Liver (tissue), 3 donors: ENCODE data around the gene MEF2B.
A peak's percentile ranks its signal among the peaks of the same experiment; 100 is the strongest.

Experiments
- ATF3 ChIP-seq: IDR thresholded peaks from 2 replicates; pipeline ENCODE4 v1.6.1; 2016; ENCODE audit warnings: antibody characterized with exemption
- CTCF ChIP-seq: fragments of 150-350 bp; IDR thresholded peaks from 2 replicates; pipeline ENCODE4 v1.5.1; 2017; ENCODE audit warnings: improper control_type of control experiment, low read depth, low read length; ENCODE audit not compliant: missing input control
- FOXA1 ChIP-seq: IDR thresholded peaks from 2 replicates; pipeline ENCODE4 v1.6.1; 2016; ENCODE audit warnings: antibody characterized with exemption
- JUND ChIP-seq, 2 donors: IDR thresholded peaks; 2 replicates each; pipeline ENCODE4 v1.6.1; 2016; ENCODE audit warnings: antibody characterized with exemption in 2 of 2
- MAX ChIP-seq: IDR thresholded peaks from 2 replicates; pipeline ENCODE4 v1.6.1; 2016; ENCODE audit warnings: antibody characterized with exemption
- RAD21 ChIP-seq, 2 donors: IDR thresholded peaks; 2 replicates each; pipeline ENCODE4 v1.6.1; 2016; ENCODE audit warnings: antibody characterized with exemption in 2 of 2, mild to moderate bottlenecking in 2 of 2
- REST ChIP-seq: IDR thresholded peaks from 2 replicates; pipeline ENCODE4 v1.6.1; 2016; ENCODE audit warnings: antibody characterized with exemption, mild to moderate bottlenecking
- RXRA ChIP-seq, 2 donors: IDR thresholded peaks; 2 replicates each; pipeline ENCODE4 v1.6.1; 2017 to 2018; ENCODE audit warnings: antibody characterized with exemption in 2 of 2, mild to moderate bottlenecking in 1 of 2
- SP1 ChIP-seq: IDR thresholded peaks from 2 replicates; pipeline ENCODE4 v1.6.1; 2018; ENCODE audit warnings: antibody characterized with exemption, mild to moderate bottlenecking
- TAF1 ChIP-seq: conservative IDR thresholded peaks from 2 replicates; pipeline ENCODE4 v1.6.1; 2016; ENCODE audit warnings: antibody characterized with exemption, mild to moderate bottlenecking
- YY1 ChIP-seq: IDR thresholded peaks from 2 replicates; pipeline ENCODE4 v1.6.1; 2016; ENCODE audit warnings: antibody characterized with exemption, mild to moderate bottlenecking
- ZBTB33 ChIP-seq: IDR thresholded peaks from 2 replicates; pipeline ENCODE4 v1.6.1; 2016; ENCODE audit warnings: antibody characterized with exemption
- donor health status: healthy.
- donor health status: healthy.

GRCh38 chr19:19113040-19113626 is 56.9 kb downstream of the MEF2B start:
- TF ChIP-seq CTCF (no peak), FOXA1 (no peak), RAD21 (IDR thresholded peaks at IDR 0.05) (peak; percentile 21 to 27), MAX (no peak), TAF1 (no peak), ATF3 (no peak), REST (no peak), RXRA (IDR thresholded peaks at IDR 0.05) (no peak), SP1 (no peak), ZBTB33 (no peak), YY1 (no peak), JUND (IDR thresholded peaks at IDR 0.05) (no peak)
